GM23338 (cell line): ENCODE data around the gene EFTUD2.

Experiments
- CTCF ChIP-seq, 2 experiments: fragments of 200-600 bp in 1 of 2; sonication (generic) in 1 of 2; conservative IDR thresholded peaks; 2 replicates each; pipeline versions ENCODE4 v1.5.1 to v1.6.1; 2016 to 2017; ENCODE audit warnings: antibody characterized with exemption in 2 of 2, low read depth in 2 of 2, mild to moderate bottlenecking in 2 of 2, moderate library complexity in 1 of 2
- ETS1 ChIP-seq: IDR thresholded peaks from 2 replicates; pipeline ENCODE4 v1.6.1; 2016; ENCODE audit warnings: antibody characterized with exemption
- EZH2 ChIP-seq: fragments of 200-600 bp; sonication (generic); IDR thresholded peaks from one replicate; pipeline ENCODE4 v1.8.0; 2017; ENCODE audit warnings: antibody characterized with exemption, mild to moderate bottlenecking, low read depth; ENCODE audit not compliant: unreplicated experiment
- EZH2phosphoT487 ChIP-seq: fragments of 200-600 bp; sonication (generic); IDR thresholded peaks from one replicate; pipeline ENCODE4 v1.8.1; 2018; ENCODE audit warnings: antibody characterized with exemption; ENCODE audit not compliant: unreplicated experiment
- JUNB ChIP-seq: IDR thresholded peaks from one replicate; pipeline ENCODE4 v1.6.1; 2016; ENCODE audit warnings: antibody characterized with exemption; ENCODE audit not compliant: unreplicated experiment
- NANOG ChIP-seq: IDR thresholded peaks from 2 replicates; pipeline ENCODE4 v1.6.1; 2016; ENCODE audit warnings: antibody characterized with exemption, borderline replicate concordance
- POLR2AphosphoS5 ChIP-seq: IDR thresholded peaks from 2 replicates; pipeline ENCODE4 v1.6.1; 2016; ENCODE audit warnings: antibody characterized with exemption, low read depth
- REST ChIP-seq: IDR thresholded peaks from one replicate; pipeline ENCODE4 v1.6.1; 2018; ENCODE audit warnings: antibody characterized with exemption; ENCODE audit not compliant: unreplicated experiment
- STAT1 ChIP-seq: IDR thresholded peaks from one replicate; pipeline ENCODE4 v1.6.1; 2016; ENCODE audit warnings: antibody characterized with exemption; ENCODE audit not compliant: unreplicated experiment
- ZNF114 ChIP-seq: fragments of 250-450 bp; sonication (Bioruptor Pico); IDR thresholded peaks from 2 replicates; pipeline ENCODE4 v1.5.0; 2020; ENCODE audit warnings: mild to moderate bottlenecking, moderate library complexity
- ZNF331 ChIP-seq: fragments of 250-450 bp; sonication (Bioruptor Pico); IDR thresholded peaks from 2 replicates; pipeline ENCODE4 v1.5.0; 2020; ENCODE audit warnings: low read depth, mild to moderate bottlenecking, moderate library complexity
- ZNF462 ChIP-seq: fragments of 250-450 bp; sonication (Bioruptor Pico); IDR thresholded peaks from 2 replicates; pipeline ENCODE4 v1.5.0; 2020; ENCODE audit warnings: mild to moderate bottlenecking, moderate library complexity

GRCh38 chr17:44940317-44940716 lies 41.1 kb upstream of the EFTUD2 start:
- TF ChIP-seq CTCF (conservative IDR thresholded peaks at IDR 0.05; ENCODE audit: low read depth in 2 of 2): no peak
- no peak for TF ChIP-seq REST
- no peak for TF ChIP-seq POLR2AphosphoS5
- TF ChIP-seq STAT1: no peak
- TF ChIP-seq ZNF462: no peak
- TF ChIP-seq EZH2: no peak
- TF ChIP-seq ETS1: no peak
- TF ChIP-seq NANOG: no peak
- TF ChIP-seq EZH2phosphoT487: no peak
- TF ChIP-seq JUNB: no peak
- TF ChIP-seq ZNF114: no peak
- no peak for TF ChIP-seq ZNF331
